ENCODE data around the gene STIM2. TPM values are rescaled to one million over a fixed set of nuclear protein-coding genes. Genes with fewer than 3 reads are reported as not detected.
"Not testable (repeated sequence)": the region's sequence is repeated elsewhere in the genome, so short reads cannot be mapped to it uniquely, and the experiment has no call there.

Gene STIM2
- total RNA-seq, 2 experiments from 2014 or later, result 54.6 to 66.3 TPM

DNA sequence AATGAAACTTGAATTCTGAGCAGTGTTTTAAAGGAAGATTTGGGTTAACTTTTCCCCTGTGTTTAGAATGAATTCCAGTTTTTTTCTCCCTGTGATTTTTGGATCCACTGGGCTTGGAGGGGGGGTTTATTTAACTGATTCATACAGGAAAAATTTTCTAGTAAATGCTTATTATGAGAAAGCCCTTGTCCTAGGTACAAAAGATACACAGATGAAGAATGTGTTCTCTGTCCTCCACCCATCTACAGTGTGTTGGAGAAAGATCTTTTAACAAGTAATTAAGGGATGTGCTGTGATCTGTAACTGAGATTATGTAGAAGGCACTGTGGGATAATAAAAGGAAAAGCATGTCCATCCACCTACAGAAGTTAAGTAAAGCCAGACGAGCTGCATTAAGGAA is 103.9 kb downstream of the STIM2 start:
- H3K4me1 Mint-ChIP-seq, result peaks cover 9% of the 10 kb centered on the region
- no peak overlapping the region for H3K27ac Mint-ChIP-seq
- no peak for DNase-seq
- peaks cover 29% of the 10 kb centered on the region for H3K36me3 Mint-ChIP-seq
- no peak for ATAC-seq
- H3K27me3 Mint-ChIP-seq, result no peaks in the 10 kb centered on the region
- H3K4me3 Mint-ChIP-seq, result no peak overlapping the region
- no peaks in the 10 kb centered on the region for H3K9me3 Mint-ChIP-seq (ENCODE audit: low read depth)
- CTCF ChIA-PET, result no interaction called here

GRCh38 chr4:26964994-26965393 is 104.4 kb downstream of the STIM2 start:
- Mint-ChIP-seq H3K4me3 (no peak overlapping the region), H3K27me3 (no peaks in the 10 kb centered on the region), H3K4me1 (peaks cover 4% of the 10 kb centered on the region), H3K9me3 (ENCODE audit: low read depth) (no peaks in the 10 kb centered on the region), H3K36me3 (peaks cover 26% of the 10 kb centered on the region), H3K27ac (no peak overlapping the region)
- CTCF ChIA-PET, result no interaction called here
- DNase-seq (no peak), ATAC-seq (no peak)

GRCh38 chr4:26975464-26976181 is 115.0 kb downstream of the STIM2 start:
- Mint-ChIP-seq H3K4me1 (peaks cover 19% of the 10 kb centered on the region), H3K36me3 (peaks cover 47% of the 10 kb centered on the region)
- H3K27me3 Mint-ChIP-seq; H3K9me3 Mint-ChIP-seq (ENCODE audit: low read depth); DNase-seq; H3K27ac Mint-ChIP-seq; H3K4me3 Mint-ChIP-seq; ATAC-seq: not testable (repeated sequence)
- CTCF ChIA-PET, result interaction anchor here (0.6 kb wide), 1 partner anchor 1368 kb away, joined by 3 read pairs; no protein-coding TSS in a partner anchor

GRCh38 chr4:26978387-26979053 is 117.9 kb downstream of the STIM2 start:
- Mint-ChIP-seq H3K27me3 (no peaks in the 10 kb centered on the region), H3K9me3 (ENCODE audit: low read depth) (no peaks in the 10 kb centered on the region), H3K36me3 (peaks cover 30% of the 10 kb centered on the region), H3K4me3 (no peak overlapping the region), H3K27ac (peak overlapping the region; percentile 33), H3K4me1 (peaks cover 13% of the 10 kb centered on the region)
- CTCF ChIA-PET, result no interaction called here
- no peak for DNase-seq
- no peak for ATAC-seq

- CTCF ChIA-PET, result interaction anchor here (0.7 kb wide), 1 partner anchor 13 kb away, joined by 3 read pairs; no protein-coding TSS in a partner anchor
- ATAC-seq, result no peak
- H3K27ac Mint-ChIP-seq, result no peak overlapping the region
- no peaks in the 10 kb centered on the region for H3K9me3 Mint-ChIP-seq (ENCODE audit: low read depth)
- no peak for DNase-seq
- no peak overlapping the region for H3K4me3 Mint-ChIP-seq
- peaks cover 14% of the 10 kb centered on the region for H3K36me3 Mint-ChIP-seq
- peaks cover 24% of the 10 kb centered on the region for H3K4me1 Mint-ChIP-seq
- H3K27me3 Mint-ChIP-seq, result no peaks in the 10 kb centered on the region
Measured at GRCh38 chr4:26984896-26985295, 124.3 kb downstream of the STIM2 start.

- Mint-ChIP-seq H3K27ac (no peak overlapping the region), H3K27me3 (no peaks in the 10 kb centered on the region), H3K9me3 (ENCODE audit: low read depth) (no peaks in the 10 kb centered on the region), H3K4me1 (peaks cover 24% of the 10 kb centered on the region), H3K36me3 (peaks cover 19% of the 10 kb centered on the region), H3K4me3 (no peak overlapping the region)
- CTCF ChIA-PET, result interaction anchor here (1.1 kb wide), 1 partner anchor 100 kb away, joined by 3 read pairs; no protein-coding TSS in a partner anchor
- DNase-seq, result peak; percentile 72
- peak; percentile 88 for ATAC-seq
Measured at GRCh38 chr4:26985873-26986272, 125.2 kb downstream of the STIM2 start.

- Mint-ChIP-seq H3K27me3 (no peaks in the 10 kb centered on the region), H3K4me1 (peaks cover 31% of the 10 kb centered on the region), H3K9me3 (ENCODE audit: low read depth) (no peaks in the 10 kb centered on the region), H3K36me3 (peaks cover 22% of the 10 kb centered on the region), H3K27ac (no peak overlapping the region), H3K4me3 (no peak overlapping the region)
- CTCF ChIA-PET, result no interaction called here
- ATAC-seq (no peak), DNase-seq (no peak)
Measured at GRCh38 chr4:26987191-26987590, 126.5 kb downstream of the STIM2 start.

GRCh38 chr4:26991057-26991456 is 130.4 kb downstream of the STIM2 start:
- no peaks in the 10 kb centered on the region for H3K9me3 Mint-ChIP-seq (ENCODE audit: low read depth)
- ATAC-seq, result no peak
- peaks cover 22% of the 10 kb centered on the region for H3K4me1 Mint-ChIP-seq
- no peak for DNase-seq
- CTCF ChIA-PET, result interaction anchor here (2.4 kb wide), 1 partner anchor 10 kb away, joined by 6 read pairs; no protein-coding TSS in a partner anchor
- H3K4me3 Mint-ChIP-seq, result no peak overlapping the region
- H3K27me3 Mint-ChIP-seq, result no peaks in the 10 kb centered on the region
- peaks cover 26% of the 10 kb centered on the region for H3K36me3 Mint-ChIP-seq
- H3K27ac Mint-ChIP-seq, result no peak overlapping the region

DNA sequence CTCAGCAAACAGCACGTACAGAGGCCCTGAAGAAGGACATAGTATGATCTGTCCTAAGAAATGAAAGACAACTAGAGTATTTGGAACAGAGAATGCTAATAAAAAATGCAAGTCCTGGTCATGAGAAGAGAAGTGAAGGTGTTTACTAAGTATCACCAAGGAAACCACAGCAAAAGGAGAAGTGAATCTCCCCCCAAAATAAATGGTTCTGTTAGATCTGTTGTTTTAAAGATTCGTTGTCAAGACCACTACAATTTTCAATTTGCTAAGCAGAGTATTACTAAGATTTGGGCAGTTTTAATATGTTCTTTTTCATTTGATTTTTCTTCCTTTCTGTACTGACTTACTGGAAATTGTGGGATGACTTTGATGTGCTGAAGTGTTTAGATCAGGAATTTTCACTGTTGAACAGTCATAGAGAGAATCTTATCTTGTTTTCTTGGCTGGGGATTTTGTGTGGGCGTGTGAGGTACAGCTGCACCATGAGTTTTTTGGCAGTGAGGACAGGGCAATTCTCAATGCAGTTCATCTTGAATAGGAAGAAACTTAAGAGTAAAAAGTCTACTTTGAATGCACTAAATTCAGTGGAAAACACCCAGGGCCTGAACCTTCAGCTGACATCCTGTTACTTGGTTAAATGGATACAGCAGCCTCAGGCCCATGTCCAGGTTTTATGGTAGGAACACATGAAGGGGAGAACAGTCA is 132.2 kb downstream of the STIM2 start:
- peak; percentile 23 for ATAC-seq
- no peak overlapping the region for H3K27ac Mint-ChIP-seq
- H3K9me3 Mint-ChIP-seq (ENCODE audit: low read depth), result no peaks in the 10 kb centered on the region
- peaks cover 27% of the 10 kb centered on the region for H3K36me3 Mint-ChIP-seq
- peaks cover 13% of the 10 kb centered on the region for H3K4me1 Mint-ChIP-seq
- CTCF ChIA-PET, result interaction anchor here (1.3 to 2.4 kb wide), 3 partner anchors 8 to 13 kb away, joined by 3 to 6 read pairs (median 3); no protein-coding TSS in a partner anchor
- no peaks in the 10 kb centered on the region for H3K27me3 Mint-ChIP-seq
- no peak for DNase-seq
- no peak overlapping the region for H3K4me3 Mint-ChIP-seq

- Mint-ChIP-seq H3K4me1 (peaks cover 13% of the 10 kb centered on the region), H3K9me3 (ENCODE audit: low read depth) (no peaks in the 10 kb centered on the region), H3K36me3 (peaks cover 23% of the 10 kb centered on the region), H3K4me3 (no peak overlapping the region), H3K27me3 (no peaks in the 10 kb centered on the region), H3K27ac (no peak overlapping the region)
- ATAC-seq, result no peak
- CTCF ChIA-PET, result interaction anchor here (0.9 to 1.3 kb wide), 3 partner anchors 10 to 129 kb away, joined by 3 read pairs; no protein-coding TSS in a partner anchor
- DNase-seq, result no peak
Measured at GRCh38 chr4:26993539-26993938, 132.9 kb downstream of the STIM2 start.

- CTCF ChIA-PET, result interaction anchor here (0.9 to 1.3 kb wide), 3 partner anchors 10 to 130 kb away, joined by 3 read pairs; no protein-coding TSS in a partner anchor
- Mint-ChIP-seq H3K36me3 (peaks cover 22% of the 10 kb centered on the region), H3K4me1 (peaks cover 13% of the 10 kb centered on the region), H3K27ac (no peak overlapping the region), H3K9me3 (ENCODE audit: low read depth) (no peaks in the 10 kb centered on the region), H3K4me3 (no peak overlapping the region), H3K27me3 (no peaks in the 10 kb centered on the region)
- ATAC-seq (no peak), DNase-seq (no peak)
Measured at GRCh38 chr4:26993967-26994366, 133.3 kb downstream of the STIM2 start.

GRCh38 chr4:26995316-26995715 is 134.7 kb downstream of the STIM2 start:
- CTCF ChIA-PET, result no interaction called here
- Mint-ChIP-seq H3K4me1 (peaks cover 13% of the 10 kb centered on the region), H3K27me3 (no peaks in the 10 kb centered on the region), H3K4me3 (no peak overlapping the region), H3K36me3 (peaks cover 18% of the 10 kb centered on the region), H3K27ac (no peak overlapping the region), H3K9me3 (ENCODE audit: low read depth) (no peaks in the 10 kb centered on the region)
- ATAC-seq, result no peak
- no peak for DNase-seq

- ATAC-seq (peak; percentile 23), DNase-seq (no peak)
- Mint-ChIP-seq H3K9me3 (ENCODE audit: low read depth) (no peaks in the 10 kb centered on the region), H3K27ac (no peak overlapping the region), H3K36me3 (peaks cover 13% of the 10 kb centered on the region), H3K4me1 (peaks cover 13% of the 10 kb centered on the region), H3K4me3 (no peak overlapping the region), H3K27me3 (no peaks in the 10 kb centered on the region)
- CTCF ChIA-PET, result interaction anchor here (1.1 kb wide), 1 partner anchor 13 kb away, joined by 4 read pairs; no protein-coding TSS in a partner anchor
Measured at GRCh38 chr4:26996745-26997144, 136.1 kb downstream of the STIM2 start.
